ENCODE data around the gene TXNDC12. TPM values are rescaled to one million over a fixed set of nuclear protein-coding genes. Genes with fewer than 3 reads are reported as not detected.

TXNDC12 gene
- total and polyA plus RNA-seq, 9 of the 15 experiments (the other 6 are each of a cell fraction or from before 2014, with no cell fraction given): 17.0 to 60.8 (median 37.8) TPM

- TF ChIP-seq MGA (IDR thresholded peaks at IDR 0.05) (peak; percentile 60), ZNF212 (CRISPR knock-in tag; IDR thresholded peaks at IDR 0.05) (no peak), ARNT (IDR thresholded peaks at IDR 0.05) (peak in 1 of 2 experiments; percentile 84; a peak in 1 of 4 replicates), U2AF1 (optimal IDR thresholded peaks at IDR 0.05; ENCODE audit: low read depth, low read length) (no peak), ZNF695 (CRISPR knock-in tag; IDR thresholded peaks at IDR 0.05) (no peak), MLX (CRISPR knock-in tag; conservative IDR thresholded peaks at IDR 0.05) (peak; percentile 17 to 38; a peak in 1 of 4 replicates), ZNF224 (CRISPR knock-in tag; IDR thresholded peaks at IDR 0.05) (peak; percentile 84), HOMEZ (CRISPR knock-in tag; IDR thresholded peaks at IDR 0.05) (0 out of 2 replicates have a peak, but pooled peaks have one; percentile 45), MNT (conservative IDR thresholded peaks at IDR 0.05) (peak in 1 of 2 experiments; percentile 72; a peak in 2 of 4 replicates), CREB1 (IDR thresholded peaks at IDR 0.05) (peak; percentile 58; the same call in 1 of the 2 replicates), CREB1 (CRISPR knock-in tag; IDR thresholded peaks at IDR 0.05) (no peak), MCM3 (IDR thresholded peaks at IDR 0.05) (no peak)
These were observed at the start of gene TXNDC12 (continued) for GRCh38 chr1:52055066-52055865.
